PFSK-1 (cell line): ENCODE measurements around the gene IGF2BP2.

ENCODE experiments used
- POLR2AphosphoS5 ChIP-seq: IDR thresholded peaks from 2 replicates; pipeline ENCODE4 v1.6.1; 2012; ENCODE audit warnings: low read depth, mild to moderate bottlenecking, control low read depth, low read length, moderate library complexity
- SIN3A ChIP-seq: IDR thresholded peaks from 2 replicates; pipeline ENCODE4 v1.6.1; 2012; ENCODE audit warnings: mild to moderate bottlenecking, low read length, moderate library complexity, borderline replicate concordance; ENCODE audit not compliant: insufficient read depth
- TAF1 ChIP-seq: IDR thresholded peaks from 2 replicates; pipeline ENCODE4 v1.6.1; 2012; ENCODE audit warnings: low read length, control low read depth, borderline replicate concordance; ENCODE audit not compliant: insufficient read depth

DNA sequence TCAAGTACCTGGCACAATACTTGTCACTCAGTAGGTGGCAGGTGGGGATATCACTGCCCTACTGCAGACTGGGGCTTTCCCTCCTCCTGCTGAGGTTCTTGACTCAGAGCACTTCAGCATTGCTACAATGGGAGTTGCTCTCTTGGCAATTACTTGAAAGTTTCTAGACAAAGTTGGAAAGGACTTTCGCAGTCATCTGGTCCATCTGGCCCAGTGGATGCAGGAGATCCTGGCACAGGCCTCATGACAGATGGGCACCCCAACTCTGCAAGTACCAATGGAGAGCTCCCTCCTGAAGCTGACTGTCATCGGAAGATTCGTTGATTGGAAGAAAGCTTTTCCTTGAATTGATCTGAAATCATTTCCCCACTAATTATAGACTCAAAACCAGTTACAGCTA lies 19.2 kb upstream of the IGF2BP2 start:
- TF ChIP-seq POLR2AphosphoS5: no peak
- no peak for TF ChIP-seq SIN3A
- TF ChIP-seq TAF1: no peak
